ENCODE results near the gene CPHXL. TPM values are rescaled to one million over a fixed set of nuclear protein-coding genes. Genes with fewer than 3 reads are reported as not detected.

The CPHXL gene
- polyA plus RNA-seq, 2 of the 4 experiments (the other 2 are of a cell fraction), result not detected

GRCh38 chr16:75754141-75754540 lies 27.9 kb upstream of the CPHXL start:
- DNase-seq (ENCODE audit: low read depth in 1 of 2, low spot score in 1 of 2) (no peak), ATAC-seq (no peak), FAIRE-seq (no peak)
- Histone ChIP-seq H3K27ac (no peak overlapping the region), H3K4me1 (no peaks in the 10 kb centered on the region), H3K4me2 (no peak overlapping the region), H3K9me3 (no peaks in the 10 kb centered on the region), H3K4me3 (no peak overlapping the region)
- CTCF ChIA-PET, result interaction anchor here (1.5 kb wide), 2 partner anchors 10 to 12 kb away, joined by 3 to 5 read pairs; no protein-coding TSS in a partner anchor
- TF ChIP-seq RFX5 (IDR thresholded peaks at IDR 0.05) (no peak), CEBPB (IDR thresholded peaks at IDR 0.05) (no peak), FOSB (CRISPR knock-in tag; IDR thresholded peaks at IDR 0.05) (no peak), PHF8 (IDR thresholded peaks at IDR 0.05; ENCODE audit: borderline replicate concordance, low read depth) (no peak), EHF (CRISPR knock-in tag; IDR thresholded peaks at IDR 0.05) (no peak), HEYL (CRISPR knock-in tag; IDR thresholded peaks at IDR 0.05) (no peak), FOXS1 (CRISPR knock-in tag; IDR thresholded peaks at IDR 0.05) (no peak), USF2 (IDR thresholded peaks at IDR 0.05) (no peak), POLR2AphosphoS2 (conservative IDR thresholded peaks at IDR 0.05; ENCODE audit: low read length) (no peak), BCL3 (IDR thresholded peaks at IDR 0.05) (no peak), HOXA7 (CRISPR knock-in tag; IDR thresholded peaks at IDR 0.05) (no peak), NR3C1 (IDR thresholded peaks at IDR 0.05) (no peak), CTCF (IDR thresholded peaks at IDR 0.05) (no peak), TP53 (CRISPR knock-in tag; IDR thresholded peaks at IDR 0.05) (no peak)
- POLR2A ChIA-PET, result no interaction called here
- 38% methylated on average over 5 of the region's 5 CpGs for WGBS (ENCODE audit: missing lambda C conversion rate)

- DNase-seq (ENCODE audit: low read depth in 1 of 2, low spot score in 1 of 2), result no peak
- 17% methylated on average over 3 of the region's 3 CpGs for WGBS (ENCODE audit: missing lambda C conversion rate)
- TF ChIP-seq RFX5 (IDR thresholded peaks at IDR 0.05), result no peak
- no peak for ATAC-seq
- FAIRE-seq, result no peak
- Histone ChIP-seq H3K27ac (no peak overlapping the region), H3K4me2 (no peak overlapping the region), H3K4me1 (no peaks in the 10 kb centered on the region), H3K9me3 (no peaks in the 10 kb centered on the region; the same call in 2 of the 3 replicates), H3K4me3 (no peak overlapping the region)
- ChIA-PET CTCF (no interaction called here), POLR2A (no interaction called here)
These were observed 24.2 kb upstream of the CPHXL start for GRCh38 chr16:75750528-75750927.

GRCh38 chr16:75746359-75746758 lies 20.1 kb upstream of the CPHXL start:
- Histone ChIP-seq H3K27ac (no peak overlapping the region), H3K4me2 (no peak overlapping the region), H3K4me1 (no peaks in the 10 kb centered on the region), H3K4me3 (no peak overlapping the region), H3K9me3 (peaks cover 29% of the 10 kb centered on the region)
- FAIRE-seq (no peak), DNase-seq (ENCODE audit: low read depth in 1 of 2, low spot score in 1 of 2) (no peak), ATAC-seq (no peak)
- ChIA-PET POLR2A (no interaction called here), CTCF (interaction anchor here (0.6 to 0.9 kb wide), 2 partner anchors 9 to 277 kb away, joined by 3 to 6 read pairs; no protein-coding TSS in a partner anchor)
- no peak for TF ChIP-seq ATOH8 (CRISPR knock-in tag; IDR thresholded peaks at IDR 0.05; ENCODE audit: low read depth)
- TF ChIP-seq HOXB13 (CRISPR knock-in tag; IDR thresholded peaks at IDR 0.05; ENCODE audit: low read depth), result no peak
- no peak for TF ChIP-seq E2F6 (IDR thresholded peaks at IDR 0.05; ENCODE audit: borderline replicate concordance, low read depth)
- no peak for TF ChIP-seq ZSCAN20 (CRISPR knock-in tag; IDR thresholded peaks at IDR 0.05)
- TF ChIP-seq GATA3 (IDR thresholded peaks at IDR 0.05; ENCODE audit: borderline replicate concordance), result no peak
- TF ChIP-seq CHD2 (IDR thresholded peaks at IDR 0.05; ENCODE audit: low read length, partially characterized antibody), result no peak
- no peak for TF ChIP-seq SMC3 (IDR thresholded peaks at IDR 0.05)
- 21% methylated on average over 3 of the region's 3 CpGs for WGBS (ENCODE audit: missing lambda C conversion rate)

Data from A549 (cell line).